ENCODE data around the gene CBLN3.

DNA sequence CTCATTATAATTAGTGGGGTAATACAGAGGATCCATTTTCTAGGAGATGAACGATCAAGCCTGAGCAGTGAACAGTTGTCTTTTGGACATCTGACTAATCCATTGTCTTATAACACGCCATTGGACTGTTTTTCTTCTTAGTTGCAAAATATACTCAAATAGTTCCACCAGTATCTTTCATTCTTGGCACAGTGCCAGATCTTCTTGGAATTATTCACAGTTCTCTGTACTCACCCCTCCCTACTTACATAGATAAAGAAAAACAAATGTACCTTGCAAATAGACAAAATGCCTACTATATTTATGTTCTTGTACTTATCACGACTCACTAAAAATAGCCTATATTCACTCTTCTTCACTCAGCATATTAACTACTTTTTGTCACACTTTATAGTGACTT is 3.8 kb downstream of the CBLN3 start:
- TF ChIP-seq CTCF (IDR thresholded peaks at IDR 0.05) (no peak), POLR2A (IDR thresholded peaks at IDR 0.05) (no peak)
